GM19397 (cell line): ENCODE results near the gene CNGA4.
A peak's percentile ranks its signal among the peaks of the same experiment; 100 is the strongest.
"Not testable (repeated sequence)": the region's sequence is repeated elsewhere in the genome, so short reads cannot be mapped to it uniquely, and the experiment has no call there.

Experiments
- ATAC-seq: cut with Tn5 transposase; IDR thresholded peaks from one replicate; pipeline ENCODE4 v1.9.1; 2021; ENCODE audit warnings: mild to moderate bottlenecking, moderate library complexity; ENCODE audit not compliant: unreplicated experiment

The CNGA4 gene

GRCh38 chr11:6225024-6225423 lies 13.9 kb upstream of the CNGA4 start:
- ATAC-seq: no peak

GRCh38 chr11:6225896-6226295 lies 13.0 kb upstream of the CNGA4 start:
- ATAC-seq: no peak

GRCh38 chr11:6228520-6228919 lies 10.4 kb upstream of the CNGA4 start:
- ATAC-seq: no peak

- no peak for ATAC-seq
These were observed 9.0 kb upstream of the CNGA4 start for GRCh38 chr11:6229911-6230310.

GRCh38 chr11:6232899-6233298 lies 6.0 kb upstream of the CNGA4 start:
- ATAC-seq: no peak

- ATAC-seq: no peak
These were observed 4.9 kb upstream of the CNGA4 start for GRCh38 chr11:6233984-6234386.

- peak; percentile 94 for ATAC-seq
These were observed 4.3 kb upstream of the CNGA4 start, which contains the start of gene FHIP1B for GRCh38 chr11:6234387-6235107. Gene FHIP1B, minus strand, starts transcription at chr11:6234636. Its CDS starts 10,120 bp downstream, at chr11:6224516.

- ATAC-seq: no peak
These were observed 1.6 kb upstream of the CNGA4 start for GRCh38 chr11:6237266-6237665.

GRCh38 chr11:6237761-6238302 lies 1.1 kb upstream of the CNGA4 start:
- ATAC-seq: no peak

- no peak for ATAC-seq
These were observed 1.2 kb downstream of the CNGA4 start for GRCh38 chr11:6240139-6240538.

GRCh38 chr11:6240781-6241180 lies 1.9 kb downstream of the CNGA4 start:
- ATAC-seq: no peak

- ATAC-seq: no peak
These were observed 2.4 kb downstream of the CNGA4 start for GRCh38 chr11:6241316-6241715.

- no peak for ATAC-seq
These were observed 6.6 kb downstream of the CNGA4 start for GRCh38 chr11:6245536-6245935.

GRCh38 chr11:6248248-6248647 lies 9.4 kb downstream of the CNGA4 start:
- no peak for ATAC-seq

GRCh38 chr11:6248897-6249296 lies 10.0 kb downstream of the CNGA4 start:
- not testable (repeated sequence) for ATAC-seq

GRCh38 chr11:6249770-6250555 lies 11.1 kb downstream of the CNGA4 start:
- no peak for ATAC-seq

GRCh38 chr11:6251120-6251733 lies 12.3 kb downstream of the CNGA4 start:
- ATAC-seq: peak; percentile 69

- no peak for ATAC-seq
These were observed 13.1 kb downstream of the CNGA4 start for GRCh38 chr11:6251990-6252473.

- no peak for ATAC-seq
These were observed 14.3 kb downstream of the CNGA4 start for GRCh38 chr11:6253197-6253596.

GRCh38 chr11:6258141-6258540 lies 19.3 kb downstream of the CNGA4 start:
- no peak for ATAC-seq

- no peak for ATAC-seq
These were observed 19.7 kb downstream of the CNGA4 start for GRCh38 chr11:6258571-6259081.
